ENCODE data around the gene BEAN1. TPM values are rescaled to one million over a fixed set of nuclear protein-coding genes. Genes with fewer than 3 reads are reported as not detected.

Gene BEAN1
- total RNA-seq, 1 experiment from 2014 or later, result 0.24 TPM

GRCh38 chr16:66437391-66437945, 10.4 kb downstream of the BEAN1 start:
- Histone ChIP-seq H3K27ac (ENCODE audit: insufficient read length, low read depth, low read length) (no peak overlapping the region), H3K79me2 (ENCODE audit: insufficient read depth, low read length) (no peaks in the 10 kb centered on the region), H2BK12ac (ENCODE audit: insufficient read length, low read depth, low read length) (peak overlapping the region; percentile 53), H3K4me2 (ENCODE audit: insufficient read depth, insufficient read length, low read length) (no peak overlapping the region), H3K27me3 (ENCODE audit: insufficient read depth, low read length) (no peaks in the 10 kb centered on the region), H2BK15ac (ENCODE audit: low read depth, low read length) (no peak overlapping the region), H4K5ac (ENCODE audit: insufficient read length, low read depth, low read length) (no peak overlapping the region), H4K8ac (replicated peaks; ENCODE audit: insufficient read length, low read depth, low read length) (no peak overlapping the region), H2BK5ac (ENCODE audit: insufficient read length, low read length) (no peak overlapping the region), H3K79me1 (ENCODE audit: insufficient read depth, low read depth, low read length, poor library complexity, severe bottlenecking) (no peaks in the 10 kb centered on the region), H2AK5ac (ENCODE audit: insufficient read length, low read length) (no peak overlapping the region), H2AFZ (ENCODE audit: low read length) (no peak overlapping the region), H3K4ac (ENCODE audit: low read depth, low read length) (no peak overlapping the region), H3K23me2 (ENCODE audit: insufficient read length, low read depth, low read length, poor library complexity, severe bottlenecking) (no peaks in the 10 kb centered on the region), H2BK120ac (ENCODE audit: low read depth, low read length, poor library complexity, severe bottlenecking) (no peak overlapping the region), H4K20me1 (ENCODE audit: control insufficient read depth, insufficient read depth, insufficient read length) (no peaks in the 10 kb centered on the region), H3K18ac (ENCODE audit: insufficient read length, low read depth, low read length) (no peak overlapping the region), H2BK20ac (ENCODE audit: low read depth, low read length, poor library complexity, severe bottlenecking) (no peak overlapping the region), H3T11ph (ENCODE audit: low read length) (no peak overlapping the region), H3K56ac (ENCODE audit: insufficient read length, low read depth, low read length) (no peak overlapping the region), H3K9me3 (ENCODE audit: control insufficient read depth, low read depth, low read length) (no peaks in the 10 kb centered on the region), H3K9ac (ENCODE audit: extremely low read depth, insufficient read length, low read length) (no peak overlapping the region), H3K14ac (ENCODE audit: insufficient read depth, low read length) (no peak overlapping the region), H4K91ac (ENCODE audit: insufficient read length, low read depth, low read length) (no peak overlapping the region), H3K4me1 (ENCODE audit: insufficient read depth, low read length) (peaks cover 5% of the 10 kb centered on the region; the same call in 1 of the 2 replicates), H3K23ac (ENCODE audit: insufficient read length, low read depth, low read length) (no peak overlapping the region)
- H3K4me3 Mint-ChIP-seq, result no peak overlapping the region
- DNase-seq, result no peak
- no peaks in the 10 kb centered on the region for H3K36me3 Mint-ChIP-seq (ENCODE audit: insufficient read depth in 1 of 3, low read depth in 3 of 3)
- WGBS (ENCODE audit: extremely low coverage, insufficient read length, low lambda C conversion rate), result no CpG with 5 or more reads among the region's 15 CpGs
- peaks cover 30% of the 10 kb centered on the region for H3K27me3 Mint-ChIP-seq (ENCODE audit: low read depth)
- TF ChIP-seq, protein P1, sequence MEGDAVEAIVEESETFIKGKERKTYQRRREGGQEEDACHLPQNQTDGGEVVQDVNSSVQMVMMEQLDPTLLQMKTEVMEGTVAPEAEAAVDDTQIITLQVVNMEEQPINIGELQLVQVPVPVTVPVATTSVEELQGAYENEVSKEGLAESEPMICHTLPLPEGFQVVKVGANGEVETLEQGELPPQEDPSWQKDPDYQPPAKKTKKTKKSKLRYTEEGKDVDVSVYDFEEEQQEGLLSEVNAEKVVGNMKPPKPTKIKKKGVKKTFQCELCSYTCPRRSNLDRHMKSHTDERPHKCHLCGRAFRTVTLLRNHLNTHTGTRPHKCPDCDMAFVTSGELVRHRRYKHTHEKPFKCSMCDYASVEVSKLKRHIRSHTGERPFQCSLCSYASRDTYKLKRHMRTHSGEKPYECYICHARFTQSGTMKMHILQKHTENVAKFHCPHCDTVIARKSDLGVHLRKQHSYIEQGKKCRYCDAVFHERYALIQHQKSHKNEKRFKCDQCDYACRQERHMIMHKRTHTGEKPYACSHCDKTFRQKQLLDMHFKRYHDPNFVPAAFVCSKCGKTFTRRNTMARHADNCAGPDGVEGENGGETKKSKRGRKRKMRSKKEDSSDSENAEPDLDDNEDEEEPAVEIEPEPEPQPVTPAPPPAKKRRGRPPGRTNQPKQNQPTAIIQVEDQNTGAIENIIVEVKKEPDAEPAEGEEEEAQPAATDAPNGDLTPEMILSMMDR (conservative IDR thresholded peaks at IDR 0.05), result no peak
- H3K9me3 Mint-ChIP-seq, result no peaks in the 10 kb centered on the region
- no peak overlapping the region for H3K27ac Mint-ChIP-seq
- peaks cover 16 to 31% of the 10 kb centered on the region in 2 experiments for H3K4me1 Mint-ChIP-seq
